ENCODE data around the gene CD248.

Gene CD248

GRCh38 chr11:66327171-66328030, 10.6 kb upstream of the CD248 start:
- H3K4me3 ChIP-seq (replicated peaks in 1 of 2; ENCODE audit: low read depth in 2 of 2, low read length in 2 of 2): no peak overlapping the region
- TF ChIP-seq, protein P1, sequence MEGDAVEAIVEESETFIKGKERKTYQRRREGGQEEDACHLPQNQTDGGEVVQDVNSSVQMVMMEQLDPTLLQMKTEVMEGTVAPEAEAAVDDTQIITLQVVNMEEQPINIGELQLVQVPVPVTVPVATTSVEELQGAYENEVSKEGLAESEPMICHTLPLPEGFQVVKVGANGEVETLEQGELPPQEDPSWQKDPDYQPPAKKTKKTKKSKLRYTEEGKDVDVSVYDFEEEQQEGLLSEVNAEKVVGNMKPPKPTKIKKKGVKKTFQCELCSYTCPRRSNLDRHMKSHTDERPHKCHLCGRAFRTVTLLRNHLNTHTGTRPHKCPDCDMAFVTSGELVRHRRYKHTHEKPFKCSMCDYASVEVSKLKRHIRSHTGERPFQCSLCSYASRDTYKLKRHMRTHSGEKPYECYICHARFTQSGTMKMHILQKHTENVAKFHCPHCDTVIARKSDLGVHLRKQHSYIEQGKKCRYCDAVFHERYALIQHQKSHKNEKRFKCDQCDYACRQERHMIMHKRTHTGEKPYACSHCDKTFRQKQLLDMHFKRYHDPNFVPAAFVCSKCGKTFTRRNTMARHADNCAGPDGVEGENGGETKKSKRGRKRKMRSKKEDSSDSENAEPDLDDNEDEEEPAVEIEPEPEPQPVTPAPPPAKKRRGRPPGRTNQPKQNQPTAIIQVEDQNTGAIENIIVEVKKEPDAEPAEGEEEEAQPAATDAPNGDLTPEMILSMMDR (IDR thresholded peaks at IDR 0.05; ENCODE audit: low read depth, low read length): peak; percentile 19
- peak; percentile 59 to 81 for DNase-seq (ENCODE audit: low read depth in 2 of 2)

DNA sequence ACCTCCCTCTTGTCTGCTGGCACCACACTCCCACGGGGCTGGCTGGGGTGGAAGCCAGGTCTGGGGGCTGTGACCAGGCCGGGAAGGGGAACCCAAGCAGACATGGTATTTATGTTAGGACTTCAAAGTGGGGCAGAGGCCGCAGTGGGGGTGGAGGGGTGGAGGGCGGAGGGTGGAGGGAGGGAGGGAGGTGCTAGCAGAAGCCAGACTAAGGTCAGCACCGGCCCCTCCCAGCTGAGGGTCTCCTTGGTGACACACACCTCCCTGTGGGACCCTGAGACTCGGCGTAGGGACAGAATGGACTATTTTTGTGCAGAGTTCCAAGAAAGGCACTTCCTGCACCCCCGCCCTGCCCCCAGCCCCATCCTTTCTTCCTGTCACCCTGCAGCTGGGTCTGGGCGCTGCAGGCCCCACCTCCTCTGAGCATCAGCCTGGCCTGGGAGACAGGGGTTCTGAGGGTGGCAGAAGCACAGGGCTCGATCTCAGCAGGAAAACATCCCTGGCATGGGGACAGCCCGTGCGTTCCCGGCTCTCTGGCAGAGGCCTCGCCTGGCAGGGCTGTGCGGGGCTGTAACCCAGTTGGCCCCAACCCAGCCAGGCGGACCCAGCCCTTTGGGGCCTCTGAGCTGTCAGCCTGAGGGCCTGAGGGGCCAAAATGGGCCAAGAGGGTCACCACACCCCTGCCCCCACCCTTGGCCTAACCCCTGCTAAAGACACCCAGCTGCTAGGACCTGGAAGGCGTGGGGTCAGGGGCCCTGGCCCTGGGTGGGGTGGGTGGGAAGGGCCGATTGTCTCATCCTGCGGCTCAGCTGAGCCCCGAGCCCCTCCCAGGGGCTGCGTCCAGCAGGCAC, 9.6 kb upstream of the CD248 start:
- peak; percentile 65 to 72 for DNase-seq (ENCODE audit: low read depth in 2 of 2)
- no peak overlapping the region for H3K4me3 ChIP-seq (replicated peaks in 1 of 2; ENCODE audit: low read depth in 2 of 2, low read length in 2 of 2)
- TF ChIP-seq, protein P1 (IDR thresholded peaks at IDR 0.05; ENCODE audit: low read depth, low read length): no peak

- TF ChIP-seq, protein P1 (IDR thresholded peaks at IDR 0.05; ENCODE audit: low read depth, low read length): no peak
- no peak for DNase-seq (ENCODE audit: low read depth in 2 of 2)
- no peak overlapping the region for H3K4me3 ChIP-seq (replicated peaks in 1 of 2; ENCODE audit: low read depth in 2 of 2, low read length in 2 of 2)
Measured at GRCh38 chr11:66325263-66325671, 8.4 kb upstream of the CD248 start.

DNA sequence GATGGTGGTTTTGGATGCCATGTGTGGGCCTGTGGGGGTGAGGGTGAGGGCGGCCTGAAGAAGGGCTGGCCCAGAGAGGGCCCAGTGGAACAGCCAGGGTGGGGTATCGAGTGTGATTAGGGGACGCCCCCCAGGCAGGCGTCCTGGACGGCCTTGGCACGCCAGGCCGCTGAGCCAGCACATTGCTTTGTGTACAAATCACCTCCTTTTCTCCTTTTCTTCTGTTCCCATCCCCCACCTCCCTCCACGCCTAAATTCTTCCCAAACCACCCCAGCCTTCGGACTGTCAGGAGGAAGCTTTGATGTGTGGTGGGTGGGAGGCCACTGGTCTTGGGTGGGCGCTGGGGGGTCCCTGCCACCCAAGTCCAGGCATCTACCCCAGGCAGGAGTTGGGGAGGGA, 7.8 kb upstream of the CD248 start:
- TF ChIP-seq, protein P1 (IDR thresholded peaks at IDR 0.05; ENCODE audit: low read depth, low read length): no peak
- DNase-seq (ENCODE audit: low read depth in 2 of 2): peak; percentile 55 to 59
- no peak overlapping the region for H3K4me3 ChIP-seq (replicated peaks in 1 of 2; ENCODE audit: low read depth in 2 of 2, low read length in 2 of 2)

GRCh38 chr11:66323684-66324083, 6.8 kb upstream of the CD248 start:
- TF ChIP-seq, protein P1 (IDR thresholded peaks at IDR 0.05; ENCODE audit: low read depth, low read length): no peak
- no peak overlapping the region for H3K4me3 ChIP-seq (replicated peaks in 1 of 2; ENCODE audit: low read depth in 2 of 2, low read length in 2 of 2)
- no peak for DNase-seq (ENCODE audit: low read depth in 2 of 2)

DNA sequence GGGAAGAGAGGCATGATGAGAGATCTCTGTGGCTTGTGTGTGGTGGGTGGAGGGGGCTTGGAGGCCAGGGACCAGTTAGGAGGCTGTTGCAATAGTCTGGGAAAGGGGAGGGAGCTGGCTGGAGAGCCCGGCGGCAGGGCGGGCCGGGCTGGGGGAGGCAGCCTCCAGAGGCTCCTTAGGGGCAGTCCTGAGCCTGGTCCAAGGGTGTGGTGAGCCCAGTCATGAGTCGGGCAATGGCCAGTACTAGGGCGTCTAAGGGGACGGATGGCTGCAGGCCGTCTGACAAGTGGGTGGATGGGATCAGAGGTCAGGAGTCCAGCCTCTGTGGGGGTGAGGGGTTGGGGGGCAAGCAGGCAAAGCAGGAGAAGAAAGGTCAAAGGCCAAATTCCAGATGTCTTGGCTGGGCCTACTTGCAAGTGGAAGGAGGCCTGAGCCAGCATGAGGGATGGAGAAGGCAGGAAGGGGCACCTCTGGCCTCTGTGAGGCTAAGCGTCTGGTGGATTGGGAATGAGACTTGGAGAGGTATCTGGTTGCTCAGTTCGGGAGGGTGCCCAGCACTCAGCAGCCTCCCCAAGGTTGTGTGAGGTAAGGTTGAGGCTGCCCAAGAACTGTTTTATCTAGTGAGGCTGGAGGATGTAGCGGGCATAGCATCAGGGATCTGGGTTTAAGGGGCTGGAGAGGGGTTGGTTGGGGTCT, 6.0 kb upstream of the CD248 start:
- H3K4me3 ChIP-seq (replicated peaks in 1 of 2; ENCODE audit: low read depth in 2 of 2, low read length in 2 of 2): no peak overlapping the region
- DNase-seq (ENCODE audit: low read depth in 2 of 2): peak; percentile 66 to 92
- TF ChIP-seq, protein P1 (IDR thresholded peaks at IDR 0.05; ENCODE audit: low read depth, low read length): no peak

Data from cardiac fibroblast (primary cell).